CD4-positive, alpha-beta T cell (primary cell): ENCODE results near the gene DRAXIN. TPM values are rescaled to one million over a fixed set of nuclear protein-coding genes. Genes with fewer than 3 reads are reported as not detected.

Experiments
- ATAC-seq: fragments of 200-7000 bp; cut with Tn5 transposase; one replicate; pipeline ENCODE4 v1.10.0; 2022; ENCODE audit warnings: mild to moderate bottlenecking; ENCODE audit not compliant: poor library complexity
- CTCF ChIA-PET: fragments of 350-600 bp; sonication (Branson Sonifier 250); formaldehyde crosslinking; loops from one replicate; lab custom pipeline; 2021; ENCODE audit warnings: antibody characterized with exemption, inconsistent platforms; lab: Charles Lee
- POLR2A ChIA-PET: fragments of 350-600 bp; sonication (Branson Sonifier 250); formaldehyde crosslinking; loops from one replicate; lab custom pipeline; 2021; ENCODE audit warnings: antibody characterized with exemption, inconsistent platforms; lab: Charles Lee
- DNase-seq, 14 experiments: peaks; one replicate each; pipeline ENCODE4 v3.0.0-alpha.2; 2013 to 2020; ENCODE audit warnings: mixed read lengths in 2 of 14
- H3K27ac ChIP-seq, 2 donors: one replicate each; pipeline versions ENCODE4 v1.5.1 to v1.7.0; 2013; ENCODE audit warnings: low read length in 2 of 2, low read depth in 1 of 2, mild to moderate bottlenecking in 1 of 2
- H3K27me3 ChIP-seq, 2 experiments: 1 replicate in 1 of 2; 2 replicates in 1 of 2; pipeline versions ENCODE4 v1.6.1 to v1.7.0; 2013; ENCODE audit warnings: low read length in 2 of 2, control low read depth in 1 of 2, mild to moderate bottlenecking in 1 of 2, moderate library complexity in 1 of 2; ENCODE audit not compliant: insufficient read depth in 2 of 2, control insufficient read depth in 1 of 2
- H3K36me3 ChIP-seq: one replicate; pipeline ENCODE4 v1.6.1; 2013; ENCODE audit warnings: low read length, control low read depth; ENCODE audit not compliant: insufficient read depth
- H3K4me1 ChIP-seq: one replicate; pipeline ENCODE4 v1.6.1; 2013; ENCODE audit warnings: low read length, control low read depth; ENCODE audit not compliant: insufficient read depth
- H3K4me3 ChIP-seq: one replicate; pipeline ENCODE4 v1.5.1; 2013; ENCODE audit warnings: mild to moderate bottlenecking, low read length, moderate library complexity
- H3K9me3 ChIP-seq, 2 experiments: 1 replicate in 1 of 2; 2 replicates in 1 of 2; pipeline versions ENCODE4 v1.6.1 to v1.7.0; 2013; ENCODE audit warnings: low read length in 2 of 2, mild to moderate bottlenecking in 2 of 2, control low read depth in 1 of 2, moderate library complexity in 1 of 2; ENCODE audit not compliant: control insufficient read depth in 1 of 2, insufficient read depth in 1 of 2
- H3K27ac Mint-ChIP-seq: one replicate; pipeline ENCODE4 v1.8.0; 2020; ENCODE audit warnings: mixed read lengths
- H3K27me3 Mint-ChIP-seq: one replicate; pipeline ENCODE4 v1.8.0; 2021; ENCODE audit warnings: mixed read lengths
- H3K36me3 Mint-ChIP-seq: one replicate; pipeline ENCODE4 v1.8.0; 2021; ENCODE audit warnings: low read depth, mixed read lengths
- H3K4me1 Mint-ChIP-seq: one replicate; pipeline ENCODE4 v1.8.0; 2021; ENCODE audit warnings: low read depth, mixed read lengths
- H3K4me3 Mint-ChIP-seq: one replicate; pipeline ENCODE4 v1.8.0; 2020; ENCODE audit warnings: mild to moderate bottlenecking, mixed read lengths
- H3K9me3 Mint-ChIP-seq: one replicate; pipeline ENCODE4 v1.8.0; 2020; ENCODE audit warnings: mixed read lengths
- intact Hi-C, 2 experiments: fragments of 100-400 bp; cut with DNase I in 1 of 2; cut with micrococcal nuclease in 1 of 2; formaldehyde crosslinking; loops; one replicate each; pipeline versions ENCODE4 v1.15.1 to v1.9.0; 2023 to 2025; cut with DNase I, micrococcal nuclease
- total RNA-seq, 174 experiments: library from RNA in 2 of 174; stranded (reverse) in 2 of 174; gene quantifications; one replicate each; pipeline ENCODE4 v1.2.3 and lab custom pipeline; 2021 to 2026
- TF ChIP-seq, protein P1 (sequence below): fragments of 200-600 bp; IDR thresholded peaks from one replicate; pipeline ENCODE4 v1.8.0; 2022; ENCODE audit warnings: antibody characterized with exemption, mild to moderate bottlenecking

Gene DRAXIN
- total RNA-seq, 2 experiments from 2014 or later: 0.05 to 0.08 TPM

DNA sequence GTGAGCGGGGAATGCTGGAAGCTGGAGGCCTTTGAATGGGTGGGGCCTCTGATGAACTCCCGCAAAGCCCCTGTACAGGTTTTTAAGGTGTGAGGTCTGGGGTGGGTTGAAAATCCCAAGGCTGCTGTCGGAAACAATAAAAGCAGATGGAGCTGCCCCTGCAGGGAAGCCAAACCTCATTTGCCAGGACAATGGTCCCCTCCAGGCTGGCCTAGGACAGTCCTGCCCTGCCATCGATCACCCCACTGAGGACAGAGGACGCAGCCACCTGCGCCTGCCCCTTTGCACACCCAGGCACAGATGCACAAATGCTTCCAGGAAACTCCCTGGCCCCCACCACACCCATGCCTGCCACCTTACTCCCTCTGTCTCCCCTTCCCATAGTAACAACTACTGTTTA, 4.4 kb downstream of the DRAXIN start:
- ChIA-PET POLR2A (no interaction called here), CTCF (interaction anchor here (0.6 to 1.1 kb wide), 2 partner anchors 24 to 32 kb away, joined by 3 to 4 read pairs; partner anchors contain the start of gene FBXO6)
- DNase-seq (no peak), ATAC-seq (no peak)
- Mint-ChIP-seq H3K4me1 (peaks cover 18% of the 10 kb centered on the region), H3K4me3 (no peak overlapping the region), H3K27ac (no peak overlapping the region), H3K27me3 (peaks cover 26% of the 10 kb centered on the region), H3K9me3 (no peaks in the 10 kb centered on the region), H3K36me3 (no peaks in the 10 kb centered on the region)
- intact Hi-C loops: no loop called here
- H3K4me1 ChIP-seq: peaks cover 28% of the 10 kb centered on the region
- H3K36me3 ChIP-seq: no peaks in the 10 kb centered on the region
- H3K27ac ChIP-seq: no peak overlapping the region
- no peak overlapping the region for H3K4me3 ChIP-seq
- peaks cover 0 to 8% of the 10 kb centered on the region in 2 experiments for H3K9me3 ChIP-seq
- TF ChIP-seq, protein P1, sequence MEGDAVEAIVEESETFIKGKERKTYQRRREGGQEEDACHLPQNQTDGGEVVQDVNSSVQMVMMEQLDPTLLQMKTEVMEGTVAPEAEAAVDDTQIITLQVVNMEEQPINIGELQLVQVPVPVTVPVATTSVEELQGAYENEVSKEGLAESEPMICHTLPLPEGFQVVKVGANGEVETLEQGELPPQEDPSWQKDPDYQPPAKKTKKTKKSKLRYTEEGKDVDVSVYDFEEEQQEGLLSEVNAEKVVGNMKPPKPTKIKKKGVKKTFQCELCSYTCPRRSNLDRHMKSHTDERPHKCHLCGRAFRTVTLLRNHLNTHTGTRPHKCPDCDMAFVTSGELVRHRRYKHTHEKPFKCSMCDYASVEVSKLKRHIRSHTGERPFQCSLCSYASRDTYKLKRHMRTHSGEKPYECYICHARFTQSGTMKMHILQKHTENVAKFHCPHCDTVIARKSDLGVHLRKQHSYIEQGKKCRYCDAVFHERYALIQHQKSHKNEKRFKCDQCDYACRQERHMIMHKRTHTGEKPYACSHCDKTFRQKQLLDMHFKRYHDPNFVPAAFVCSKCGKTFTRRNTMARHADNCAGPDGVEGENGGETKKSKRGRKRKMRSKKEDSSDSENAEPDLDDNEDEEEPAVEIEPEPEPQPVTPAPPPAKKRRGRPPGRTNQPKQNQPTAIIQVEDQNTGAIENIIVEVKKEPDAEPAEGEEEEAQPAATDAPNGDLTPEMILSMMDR: no peak
- H3K27me3 ChIP-seq: peaks cover 15 to 19% of the 10 kb centered on the region in 2 experiments

DNA sequence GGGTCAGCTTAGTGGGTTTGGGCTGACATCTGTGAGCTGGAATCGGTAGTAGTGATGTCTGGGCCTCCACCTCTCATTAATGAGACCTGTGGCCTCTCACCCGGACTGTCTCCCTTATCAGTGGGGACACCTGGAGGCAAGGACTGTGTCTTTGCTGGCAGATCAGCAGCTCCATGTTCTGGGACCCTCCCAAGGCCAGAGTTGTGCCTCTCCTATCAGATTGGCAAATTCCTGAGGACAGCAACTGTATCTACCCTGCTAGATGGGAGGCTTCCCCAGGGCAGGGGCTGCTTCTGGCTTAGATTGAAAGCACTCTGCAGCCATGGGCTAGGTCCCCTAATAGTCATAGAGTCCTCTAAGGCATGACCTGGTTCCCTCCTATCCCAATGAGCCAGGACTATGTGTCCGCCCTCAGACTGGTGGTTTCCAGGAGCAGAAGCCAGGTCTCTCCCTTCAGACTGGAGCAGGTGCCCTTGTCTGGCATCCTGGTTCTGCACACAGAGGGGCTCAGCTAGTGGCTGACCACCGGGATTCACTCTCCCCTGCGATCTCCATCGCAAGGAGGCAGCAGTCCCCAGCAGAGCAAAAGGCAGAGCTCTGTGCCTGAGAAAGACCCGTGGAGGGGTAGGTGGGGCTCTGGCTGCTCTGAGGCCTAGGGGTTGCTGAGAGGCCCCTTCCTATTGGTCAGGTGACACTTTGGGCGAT, 5.8 kb downstream of the DRAXIN start:
- no peak overlapping the region for H3K4me3 Mint-ChIP-seq
- no peak for ATAC-seq
- H3K36me3 Mint-ChIP-seq: no peaks in the 10 kb centered on the region
- POLR2A ChIA-PET: interaction anchor here (1.4 kb wide), 1 partner anchor 16 kb away, joined by 5 read pairs; no protein-coding TSS in a partner anchor
- Histone ChIP-seq H3K4me1 (peaks cover 18% of the 10 kb centered on the region), H3K27me3 (peaks cover 13 to 17% of the 10 kb centered on the region in 2 experiments), H3K27ac (no peak overlapping the region), H3K36me3 (no peaks in the 10 kb centered on the region), H3K9me3 (peaks cover 0 to 2% of the 10 kb centered on the region in 2 experiments), H3K4me3 (no peak overlapping the region)
- H3K27me3 Mint-ChIP-seq: peaks cover 25% of the 10 kb centered on the region
- TF ChIP-seq, protein P1: no peak
- peaks cover 17% of the 10 kb centered on the region for H3K4me1 Mint-ChIP-seq
- CTCF ChIA-PET: interaction anchor here (0.9 kb wide), 1 partner anchor 22 kb away, joined by 4 read pairs; no protein-coding TSS in a partner anchor
- H3K27ac Mint-ChIP-seq: no peak overlapping the region
- intact Hi-C loops: no loop called here
- H3K9me3 Mint-ChIP-seq: no peaks in the 10 kb centered on the region
- DNase-seq: no peak

DNA sequence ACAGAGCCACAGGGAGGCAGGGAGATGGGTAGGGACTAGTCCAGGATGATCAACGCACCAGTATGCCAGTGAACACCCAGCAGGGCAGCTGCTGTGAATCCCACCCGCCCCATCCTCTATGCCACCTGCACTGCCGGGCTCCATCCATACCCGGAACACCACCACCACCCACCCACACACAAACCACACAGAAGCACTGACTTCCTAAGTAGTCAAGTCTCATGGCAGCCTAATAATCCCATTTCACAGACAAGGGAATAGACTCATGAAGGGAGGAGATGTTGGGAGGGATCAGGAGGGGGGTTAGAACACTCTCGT, 6.3 kb downstream of the DRAXIN start:
- Histone ChIP-seq H3K4me1 (peaks cover 13% of the 10 kb centered on the region), H3K36me3 (no peaks in the 10 kb centered on the region), H3K27ac (no peak overlapping the region), H3K27me3 (peaks cover 11 to 12% of the 10 kb centered on the region in 2 experiments), H3K4me3 (no peak overlapping the region), H3K9me3 (no peaks in the 10 kb centered on the region)
- ChIA-PET CTCF (no interaction called here), POLR2A (interaction anchor here (1.4 kb wide), 1 partner anchor 16 kb away, joined by 5 read pairs; no protein-coding TSS in a partner anchor)
- intact Hi-C loops: no loop called here
- peaks cover 20% of the 10 kb centered on the region for H3K27me3 Mint-ChIP-seq
- H3K27ac Mint-ChIP-seq: no peak overlapping the region
- H3K9me3 Mint-ChIP-seq: no peaks in the 10 kb centered on the region
- H3K4me1 Mint-ChIP-seq: peaks cover 12% of the 10 kb centered on the region
- H3K4me3 Mint-ChIP-seq: no peak overlapping the region
- DNase-seq: no peak
- TF ChIP-seq, protein P1: no peak
- H3K36me3 Mint-ChIP-seq: no peaks in the 10 kb centered on the region
- ATAC-seq: no peak
